IPS DF 6.9 (cell line): ENCODE results near the gene IMPG1.

Experiments used
- DNase-seq: peaks from one replicate; pipeline ENCODE4 v3.0.0-alpha.2; 2013; ENCODE audit warnings: low read depth, low spot score
- H3K27ac ChIP-seq: one replicate; pipeline ENCODE4 v1.5.1; 2013; ENCODE audit warnings: low read length, control low read depth
- H3K27me3 ChIP-seq: 2 replicates; pipeline ENCODE4 v1.6.1; 2013; ENCODE audit warnings: mild to moderate bottlenecking, low read length; ENCODE audit not compliant: control insufficient read depth, insufficient read depth
- H3K36me3 ChIP-seq: 2 replicates; pipeline ENCODE4 v1.6.1; 2013; ENCODE audit warnings: low read length; ENCODE audit not compliant: control insufficient read depth, insufficient read depth
- H3K4me1 ChIP-seq: 2 replicates; pipeline ENCODE4 v1.6.1; 2013; ENCODE audit warnings: low read length; ENCODE audit not compliant: control insufficient read depth, insufficient read depth
- H3K4me3 ChIP-seq: 2 replicates; pipeline ENCODE4 v1.5.1; 2013; ENCODE audit warnings: mild to moderate bottlenecking, low read length
- H3K9me3 ChIP-seq: 2 replicates; pipeline ENCODE4 v1.6.1; 2013; ENCODE audit warnings: low read length, inconsistent platforms; ENCODE audit not compliant: control insufficient read depth, insufficient read depth
- WGBS: extraction: QIAGEN DNeasy Blood & Tissue Kit; methylation state at CpG from one replicate; pipeline ENCODE4 v1.1.7; 2013; ENCODE audit warnings: mixed read lengths, missing lambda C conversion rate; ENCODE audit not compliant: insufficient read length, insufficient coverage; 5-methylcytosine and 5-hydroxymethylcytosine counted together

IMPG1 gene

DNA sequence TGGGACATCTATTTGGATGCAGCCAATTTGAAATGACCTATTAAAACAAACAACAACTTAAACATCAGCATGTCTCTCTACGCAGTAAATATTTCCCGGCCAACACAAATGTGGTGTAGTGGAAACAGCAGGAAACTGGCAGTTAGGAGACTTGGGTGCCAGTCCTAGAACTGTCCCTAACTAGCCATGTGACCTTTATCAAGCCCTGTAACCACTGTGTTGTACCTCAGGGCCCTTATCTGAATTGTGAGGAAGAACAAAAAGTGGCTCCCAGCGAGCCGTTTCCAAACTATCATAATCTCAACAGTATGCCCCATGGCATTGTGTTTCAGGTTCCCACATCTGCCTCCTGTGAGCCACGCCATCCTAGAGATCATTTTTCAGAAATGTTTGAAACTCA is 124.5 kb downstream of the IMPG1 start:
- no peaks in the 10 kb centered on the region for H3K36me3 ChIP-seq
- no peaks in the 10 kb centered on the region for H3K27me3 ChIP-seq
- WGBS, result no CpG with 5 or more reads among the region's 5 CpGs
- no peak overlapping the region for H3K27ac ChIP-seq
- no peak for DNase-seq
- no peak overlapping the region for H3K4me3 ChIP-seq
- no peaks in the 10 kb centered on the region for H3K4me1 ChIP-seq
- no peaks in the 10 kb centered on the region for H3K9me3 ChIP-seq

GRCh38 chr6:75946146-75946831 is 126.2 kb downstream of the IMPG1 start:
- Histone ChIP-seq H3K36me3 (no peaks in the 10 kb centered on the region), H3K27ac (no peak overlapping the region), H3K9me3 (no peaks in the 10 kb centered on the region), H3K4me1 (no peaks in the 10 kb centered on the region), H3K4me3 (no peak overlapping the region), H3K27me3 (no peaks in the 10 kb centered on the region)
- DNase-seq, result no peak
- no CpG with 5 or more reads among the region's 4 CpGs for WGBS

DNA sequence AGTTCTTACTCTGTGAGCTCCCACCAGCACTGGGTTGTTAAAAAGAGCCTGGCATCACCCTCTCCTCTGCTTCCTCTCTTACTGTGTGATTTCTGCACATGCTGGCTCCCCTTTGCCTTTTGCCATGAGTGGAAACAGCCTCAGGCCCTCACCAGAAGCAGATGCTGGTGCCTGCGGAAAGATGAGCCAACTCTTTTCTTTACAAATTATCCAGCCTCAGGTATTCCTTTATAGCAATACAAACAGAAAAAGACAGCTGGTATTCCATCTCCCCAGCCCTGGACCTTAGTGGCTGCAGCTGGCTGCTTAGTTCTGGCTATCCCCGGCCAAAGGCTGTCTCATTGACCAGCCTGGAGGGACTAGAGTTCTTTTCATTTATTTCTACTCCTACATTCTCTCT is 129.1 kb downstream of the IMPG1 start:
- Histone ChIP-seq H3K9me3 (no peaks in the 10 kb centered on the region), H3K36me3 (no peaks in the 10 kb centered on the region), H3K27me3 (no peaks in the 10 kb centered on the region), H3K27ac (no peak overlapping the region), H3K4me1 (no peaks in the 10 kb centered on the region), H3K4me3 (no peak overlapping the region)
- DNase-seq, result no peak
- WGBS, result no CpG with 5 or more reads among the region's 2 CpGs

DNA sequence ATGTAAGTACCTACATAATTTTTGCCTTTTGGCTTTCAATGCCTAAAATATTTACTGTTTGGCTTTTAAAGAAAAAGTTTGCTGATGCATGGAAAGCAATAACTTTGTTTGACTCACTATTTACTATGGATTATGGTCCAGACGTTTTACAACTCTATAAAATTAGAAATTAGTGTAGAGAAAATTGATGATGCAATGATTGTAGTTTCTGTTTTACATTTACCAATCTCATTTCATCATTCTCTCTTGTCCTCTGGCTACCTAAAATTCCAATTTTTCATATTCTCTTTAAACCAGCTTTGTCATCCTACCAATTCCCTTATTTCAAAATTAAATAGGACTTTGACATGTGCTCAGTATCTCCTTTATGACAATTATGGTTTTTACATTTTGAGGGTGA is 131.0 kb downstream of the IMPG1 start:
- H3K4me1 ChIP-seq, result no peaks in the 10 kb centered on the region
- no peaks in the 10 kb centered on the region for H3K9me3 ChIP-seq
- no peak overlapping the region for H3K27ac ChIP-seq
- H3K4me3 ChIP-seq, result no peak overlapping the region
- H3K27me3 ChIP-seq, result no peaks in the 10 kb centered on the region
- no peak for DNase-seq
- H3K36me3 ChIP-seq, result no peaks in the 10 kb centered on the region
- no CpG with 5 or more reads among the region's 1 CpG for WGBS

- DNase-seq, result no peak
- Histone ChIP-seq H3K4me1 (no peaks in the 10 kb centered on the region), H3K4me3 (no peak overlapping the region), H3K9me3 (no peaks in the 10 kb centered on the region), H3K27me3 (no peaks in the 10 kb centered on the region), H3K36me3 (no peaks in the 10 kb centered on the region), H3K27ac (no peak overlapping the region)
- no CpG with 5 or more reads among the region's 4 CpGs for WGBS
Measured at GRCh38 chr6:75940564-75940963, 131.9 kb downstream of the IMPG1 start.

- no peaks in the 10 kb centered on the region for H3K36me3 ChIP-seq
- no peak for DNase-seq
- H3K27ac ChIP-seq, result no peak overlapping the region
- WGBS, result no CpG with 5 or more reads among the region's 2 CpGs
- H3K27me3 ChIP-seq, result no peaks in the 10 kb centered on the region
- H3K4me1 ChIP-seq, result no peaks in the 10 kb centered on the region; the same call in 1 of the 2 replicates
- H3K4me3 ChIP-seq, result no peak overlapping the region
- no peaks in the 10 kb centered on the region for H3K9me3 ChIP-seq
Measured at GRCh38 chr6:75937846-75938245, 134.6 kb downstream of the IMPG1 start.

- Histone ChIP-seq H3K4me3 (no peak overlapping the region), H3K4me1 (no peaks in the 10 kb centered on the region; the same call in 1 of the 2 replicates), H3K27ac (no peak overlapping the region), H3K36me3 (no peaks in the 10 kb centered on the region), H3K27me3 (no peaks in the 10 kb centered on the region), H3K9me3 (no peaks in the 10 kb centered on the region)
- DNase-seq, result no peak
- no CpG with 5 or more reads among the region's 3 CpGs for WGBS
Measured at GRCh38 chr6:75936682-75937081, 135.8 kb downstream of the IMPG1 start.

GRCh38 chr6:75935473-75935793 is 137.0 kb downstream of the IMPG1 start:
- Histone ChIP-seq H3K4me1 (no peaks in the 10 kb centered on the region; the same call in 1 of the 2 replicates), H3K27me3 (no peaks in the 10 kb centered on the region), H3K9me3 (no peaks in the 10 kb centered on the region), H3K36me3 (no peaks in the 10 kb centered on the region), H3K27ac (no peak overlapping the region), H3K4me3 (peak overlapping the region; percentile 27; the same call in 1 of the 2 replicates)
- DNase-seq, result no peak
- WGBS, result no CpG with 5 or more reads among the region's 12 CpGs

DNA sequence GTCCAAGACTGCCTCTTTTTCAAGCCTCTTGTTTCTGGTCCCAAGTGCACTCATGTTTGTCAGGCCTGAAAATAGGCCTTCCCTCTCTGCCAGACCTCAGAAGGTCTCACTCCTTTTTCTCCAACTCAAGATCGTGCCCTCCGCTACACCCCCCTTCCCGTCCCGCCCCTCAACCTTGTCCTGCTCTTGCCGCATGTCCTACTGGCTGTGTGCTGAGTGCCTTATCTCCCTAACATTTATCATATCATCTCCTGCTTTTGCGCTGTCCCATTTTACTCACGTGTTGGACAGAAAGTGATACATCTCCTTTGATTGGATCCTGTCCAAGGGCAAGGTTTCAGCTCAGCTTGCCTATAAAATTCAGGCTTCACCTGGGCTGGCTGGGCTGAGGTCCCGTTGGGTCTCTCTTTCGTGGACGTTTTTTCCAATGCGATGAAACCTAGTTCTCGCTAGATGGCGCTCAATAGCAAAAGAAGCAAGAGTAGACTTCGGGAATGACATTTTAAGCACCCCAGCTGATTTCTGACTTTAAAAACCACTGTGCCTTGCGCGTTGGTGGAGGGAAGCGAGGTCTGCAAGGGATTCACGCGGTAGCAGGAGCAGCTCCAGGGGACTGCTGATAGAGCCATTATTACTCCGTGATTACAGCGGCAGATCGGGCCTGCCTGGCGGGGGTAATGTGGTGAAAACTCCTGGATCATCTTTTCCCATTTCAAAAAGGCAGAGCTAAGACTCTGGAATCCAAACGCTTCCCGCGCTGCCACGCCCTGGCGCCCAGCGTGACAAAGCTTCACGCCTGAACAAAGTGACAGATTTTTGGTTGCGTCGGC is 137.6 kb downstream of the IMPG1 start:
- peak overlapping the region; percentile 27; the same call in 1 of the 2 replicates for H3K4me3 ChIP-seq
- no peaks in the 10 kb centered on the region for H3K27me3 ChIP-seq
- no peak overlapping the region for H3K27ac ChIP-seq

GRCh38 chr6:75933387-75933975 is 139.0 kb downstream of the IMPG1 start:
- no CpG with 5 or more reads among the region's 7 CpGs for WGBS
- DNase-seq, result no peak
- no peaks in the 10 kb centered on the region for H3K27me3 ChIP-seq

More for the DNA sequence above, 137.6 kb downstream of the IMPG1 start:
- no peaks in the 10 kb centered on the region; the same call in 1 of the 2 replicates for H3K4me1 ChIP-seq
- WGBS, result no CpG with 5 or more reads among the region's 32 CpGs
- H3K36me3 ChIP-seq, result no peaks in the 10 kb centered on the region
- peak; percentile 60 for DNase-seq
- H3K9me3 ChIP-seq, result no peaks in the 10 kb centered on the region

More at GRCh38 chr6:75933387-75933975, 139.0 kb downstream of the IMPG1 start:
- Histone ChIP-seq H3K4me3 (no peak overlapping the region), H3K36me3 (no peaks in the 10 kb centered on the region), H3K27ac (no peak overlapping the region), H3K4me1 (no peaks in the 10 kb centered on the region; the same call in 1 of the 2 replicates), H3K9me3 (no peaks in the 10 kb centered on the region)
